GM19324 (cell line): Measurements from ENCODE around the gene GTF3A.

ENCODE experiments used
- ATAC-seq: cut with Tn5 transposase; IDR thresholded peaks from one replicate; pipeline ENCODE4 v1.9.1; 2021; ENCODE audit warnings: mild to moderate bottlenecking, moderate library complexity; ENCODE audit not compliant: unreplicated experiment, low FRiP score

GTF3A gene

GRCh38 chr13:27446986-27447583 lies 22.7 kb downstream of the GTF3A start:
- no peak for ATAC-seq

- ATAC-seq: no peak
Observed at GRCh38 chr13:27448308-27448707, 23.9 kb downstream of the GTF3A start.

GRCh38 chr13:27449081-27449603 lies 24.7 kb downstream of the GTF3A start:
- no peak for ATAC-seq

GRCh38 chr13:27449936-27450828 lies 25.8 kb downstream of the GTF3A start, which contains the start of gene MTIF3:
Gene MTIF3 (minus strand): TSS chr13:27450564. CDS start chr13:27440448, 10,116 bp downstream.
- ATAC-seq: peak; percentile 88

- no peak for ATAC-seq
Observed at GRCh38 chr13:27450921-27451471, 26.6 kb downstream of the GTF3A start.

- ATAC-seq: no peak
Observed at GRCh38 chr13:27455331-27455855, 31.0 kb downstream of the GTF3A start.

- ATAC-seq: no peak
Observed at GRCh38 chr13:27461940-27462584, 37.6 kb downstream of the GTF3A start.

GRCh38 chr13:27463500-27463899 lies 39.1 kb downstream of the GTF3A start:
- no peak for ATAC-seq

GRCh38 chr13:27465611-27466010 lies 41.2 kb downstream of the GTF3A start:
- ATAC-seq: no peak

- ATAC-seq: no peak
Observed at GRCh38 chr13:27466513-27466912, 42.1 kb downstream of the GTF3A start.

- ATAC-seq: no peak
Observed at GRCh38 chr13:27470075-27470820, 45.8 kb downstream of the GTF3A start.

GRCh38 chr13:27472441-27472840 lies 48.0 kb downstream of the GTF3A start:
- no peak for ATAC-seq

- no peak for ATAC-seq
Observed at GRCh38 chr13:27472941-27473340, 48.5 kb downstream of the GTF3A start.

- no peak for ATAC-seq
Observed at GRCh38 chr13:27474751-27475268, 50.4 kb downstream of the GTF3A start.

- ATAC-seq: no peak
Observed at GRCh38 chr13:27476943-27477703, 52.7 kb downstream of the GTF3A start.

- no peak for ATAC-seq
Observed at GRCh38 chr13:27481766-27482165, 57.3 kb downstream of the GTF3A start.

- peak; percentile 93 for ATAC-seq
Observed at GRCh38 chr13:27482983-27483382, 58.6 kb downstream of the GTF3A start.

GRCh38 chr13:27483421-27483820 lies 59.0 kb downstream of the GTF3A start:
- no peak for ATAC-seq
